HG03025 (cell line): ENCODE measurements around the gene HBE1.

Experiments
- ATAC-seq: cut with Tn5 transposase; IDR thresholded peaks from one replicate; pipeline ENCODE4 v1.9.1; 2021; ENCODE audit warnings: mild to moderate bottlenecking, moderate library complexity; ENCODE audit not compliant: unreplicated experiment, low FRiP score

Gene HBE1

DNA sequence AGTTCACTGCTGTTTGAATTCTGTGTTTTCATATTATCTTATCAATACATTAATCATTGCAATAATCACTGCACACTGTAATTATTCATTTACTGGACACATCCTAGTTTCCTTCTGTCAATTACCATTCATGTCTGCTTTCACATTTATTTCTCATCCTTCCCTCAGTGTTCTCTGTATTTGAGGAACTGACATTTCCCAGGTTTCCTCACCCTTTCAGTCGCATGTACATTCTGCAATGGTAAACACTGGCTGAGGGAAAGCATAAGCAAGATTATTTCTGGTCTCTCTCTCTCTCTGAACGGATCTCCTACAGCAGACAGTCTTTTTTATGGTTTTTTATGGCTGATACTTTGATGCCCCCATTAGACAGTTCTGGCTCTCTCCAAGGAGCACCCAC lies 31.3 kb downstream of the HBE1 start:
- no peak for ATAC-seq

DNA sequence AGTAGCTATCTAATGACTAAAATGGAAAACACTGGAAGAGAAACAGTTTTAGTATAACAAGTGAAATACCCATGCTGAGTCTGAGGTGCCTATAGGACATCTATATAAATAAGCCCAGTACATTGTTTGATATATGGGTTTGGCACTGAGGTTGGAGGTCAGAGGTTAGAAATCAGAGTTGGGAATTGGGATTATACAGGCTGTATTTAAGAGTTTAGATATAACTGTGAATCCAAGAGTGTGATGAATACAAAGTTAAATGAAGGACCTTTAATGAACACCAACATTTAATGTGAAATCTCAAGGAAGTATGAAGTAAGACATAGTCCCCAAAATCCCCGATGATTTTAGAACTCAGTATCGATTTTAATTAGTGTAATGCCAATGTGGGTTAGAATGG lies 32.3 kb downstream of the HBE1 start:
- no peak for ATAC-seq

DNA sequence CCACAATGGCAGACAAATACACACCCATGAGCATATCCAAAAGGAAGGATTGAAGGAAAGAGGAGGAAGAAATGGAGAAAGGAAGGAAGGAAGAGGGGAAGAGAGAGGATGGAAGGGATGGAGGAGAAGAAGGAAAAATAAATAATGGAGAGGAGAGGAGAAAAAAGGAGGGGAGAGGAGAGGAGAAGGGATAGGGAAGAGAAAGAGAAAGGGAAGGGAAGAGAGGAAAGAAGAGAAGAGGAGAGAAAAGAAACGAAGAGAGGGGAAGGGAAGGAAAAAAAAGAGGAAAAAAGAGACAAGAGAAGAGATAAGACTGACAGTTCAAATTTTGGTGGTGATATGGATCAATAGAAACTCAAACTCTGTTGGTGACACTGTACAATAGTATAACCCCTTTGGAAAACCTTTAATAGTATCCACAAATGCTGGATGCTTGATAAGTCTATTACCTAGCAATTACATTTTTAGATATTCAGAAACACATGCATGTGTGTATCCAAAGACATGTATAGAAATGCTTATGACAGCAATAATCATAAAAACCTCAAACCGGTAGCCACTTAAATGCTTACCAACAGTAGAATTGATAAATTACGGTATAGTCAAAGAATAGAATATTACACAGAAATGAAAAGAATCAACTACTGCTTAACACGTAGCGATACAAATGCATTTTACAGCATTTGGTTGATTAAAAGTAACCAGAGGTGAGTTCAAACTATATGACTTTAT lies 34.2 kb downstream of the HBE1 start:
- ATAC-seq = no peak

DNA sequence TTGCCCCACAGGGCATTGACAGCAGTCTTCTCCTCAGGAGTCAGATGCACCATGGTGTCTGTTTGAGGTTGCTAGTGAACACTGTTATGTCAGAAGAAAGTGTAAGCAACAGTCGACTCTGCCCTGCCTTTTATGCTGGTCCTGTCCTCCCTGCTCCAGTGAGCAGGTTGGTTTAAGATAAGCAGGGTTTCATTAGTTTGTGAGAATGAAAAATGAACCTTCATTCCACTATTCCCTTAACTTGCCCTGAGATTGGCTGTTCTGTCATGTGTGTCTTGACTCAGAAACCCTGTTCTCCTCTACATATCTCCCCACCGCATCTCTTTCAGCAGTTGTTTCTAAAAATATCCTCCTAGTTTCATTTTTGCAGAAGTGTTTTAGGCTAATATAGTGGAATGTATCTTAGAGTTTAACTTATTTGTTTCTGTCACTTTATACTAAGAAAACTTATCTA lies 35.3 kb downstream of the HBE1 start, which contains the start of gene HBD:
HBD (minus strand) TSS at position 103 of the 454 bp plus-strand sequence; CDS start at position 53, 50 bp downstream.
- peak; percentile 66 for ATAC-seq

DNA sequence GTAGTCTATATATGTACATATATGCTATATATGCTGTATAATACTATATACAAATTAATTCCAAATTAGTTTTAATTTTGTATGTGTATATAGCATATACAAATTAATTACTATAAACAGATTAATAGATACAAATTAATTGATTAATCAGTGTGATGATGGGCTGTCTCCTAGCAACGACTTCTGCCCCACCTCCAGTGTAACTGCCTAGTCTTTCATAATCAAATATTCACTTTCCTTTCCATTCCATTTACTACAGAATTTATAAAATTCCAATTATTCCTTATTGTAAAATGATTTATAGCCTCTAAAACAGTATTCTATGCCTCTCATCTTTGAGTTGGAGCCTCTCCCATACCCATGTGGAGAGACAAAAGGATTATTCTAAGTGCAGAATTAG lies 36.4 kb downstream of the HBE1 start:
- ATAC-seq = no peak

- ATAC-seq = no peak
Observed at GRCh38 chr11:5232821-5233220, 36.9 kb downstream of the HBE1 start.

DNA sequence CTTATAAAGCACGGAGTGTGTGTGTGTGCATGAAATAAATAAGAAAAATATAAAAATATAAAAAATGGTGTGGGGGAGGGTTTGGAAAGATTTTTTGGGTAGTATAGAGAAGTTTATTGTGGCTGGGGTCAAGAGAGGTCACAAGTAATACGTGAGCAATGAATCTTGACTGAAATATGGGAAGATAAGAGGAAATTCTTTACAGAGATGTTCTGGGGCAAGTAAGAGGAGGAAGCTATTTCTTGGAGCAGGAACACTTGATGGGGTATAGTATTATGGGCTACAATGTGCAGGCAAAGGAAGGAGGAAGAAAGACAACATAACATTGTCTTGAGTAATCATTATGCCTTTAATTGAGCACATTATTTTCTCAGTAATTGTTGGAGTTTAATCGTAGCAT lies 37.6 kb downstream of the HBE1 start:
- no peak for ATAC-seq

DNA sequence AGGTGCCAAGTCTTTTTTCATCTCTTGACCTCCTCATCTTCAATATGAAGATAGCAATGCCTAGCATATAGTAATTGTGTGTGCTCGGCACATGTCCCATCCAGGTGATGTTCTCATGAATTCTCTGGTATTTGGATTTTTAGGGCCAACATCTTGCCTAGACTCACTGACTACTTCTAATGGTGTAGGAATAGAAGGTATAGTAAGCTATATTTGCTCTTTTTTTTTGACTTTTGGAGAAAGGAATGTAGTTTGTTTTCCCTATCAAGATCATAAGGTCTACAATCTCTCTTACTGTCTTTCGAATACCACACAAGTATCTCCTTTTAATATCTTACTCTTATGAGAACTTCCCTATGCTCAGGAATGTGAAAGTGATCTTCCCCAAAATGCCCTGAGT lies 38.6 kb downstream of the HBE1 start:
- no peak for ATAC-seq

DNA sequence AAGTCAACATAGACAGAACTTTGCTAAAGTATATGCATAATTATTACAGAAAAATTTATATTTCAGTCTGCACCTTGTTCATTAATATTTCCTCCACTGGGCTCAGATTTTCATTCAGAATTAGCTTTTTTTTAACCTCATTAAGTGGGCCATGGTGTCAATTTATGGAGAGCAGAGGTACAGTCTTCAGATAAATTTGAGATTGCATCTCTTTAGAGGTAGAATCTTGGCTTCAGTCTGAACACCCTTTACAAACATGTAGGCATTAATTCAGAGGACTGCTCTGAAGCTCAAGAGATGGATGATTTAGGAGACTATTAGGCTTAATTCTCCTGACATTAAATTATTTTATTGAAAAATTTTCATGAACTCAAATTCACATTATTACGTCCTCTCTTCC lies 39.5 kb downstream of the HBE1 start:
- ATAC-seq = no peak

DNA sequence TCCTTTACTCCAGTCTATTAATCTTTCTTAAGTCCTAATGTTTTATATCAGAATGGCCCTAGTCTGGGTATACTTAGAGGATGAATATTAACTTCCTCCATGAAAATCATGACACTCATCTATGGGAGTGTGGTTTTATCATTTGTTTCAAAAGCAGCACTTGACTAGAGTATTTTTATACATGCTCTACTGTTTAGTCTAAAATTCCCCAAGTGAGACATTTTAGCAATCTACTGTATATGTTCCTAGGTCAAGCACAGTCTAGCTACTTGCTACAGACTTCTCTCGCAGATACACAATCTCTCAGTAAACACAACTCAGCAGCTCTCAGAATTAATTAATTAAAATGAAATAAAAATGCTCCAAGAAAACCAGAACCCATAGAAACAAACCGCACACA lies 39.9 kb downstream of the HBE1 start:
- no peak for ATAC-seq

GRCh38 chr11:5229356-5229755 lies 40.4 kb downstream of the HBE1 start:
- ATAC-seq = no peak

DNA sequence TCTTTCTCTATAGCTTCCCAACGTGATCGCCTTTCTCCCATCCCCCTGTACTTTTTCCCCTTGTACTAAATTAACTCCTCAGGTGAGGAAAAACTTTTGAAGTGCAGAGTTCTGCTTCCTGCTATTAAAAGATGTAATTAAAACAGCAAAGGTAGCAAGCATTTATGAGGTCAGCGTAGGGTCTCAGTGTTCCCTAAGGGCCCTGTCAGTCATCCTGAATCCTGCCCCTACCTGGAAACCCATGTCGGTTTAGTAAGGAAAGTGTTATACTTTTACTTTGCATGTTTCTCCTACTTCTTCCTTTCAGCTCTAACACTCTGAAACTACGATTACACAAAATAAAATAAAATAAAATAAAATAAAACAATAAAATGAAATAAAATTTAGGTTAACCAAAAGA lies 41.6 kb downstream of the HBE1 start:
- ATAC-seq = no peak

- no peak for ATAC-seq
Observed at GRCh38 chr11:5227681-5228080, 42.1 kb downstream of the HBE1 start.

- no peak for ATAC-seq
Observed at GRCh38 chr11:5226732-5227310, 42.9 kb downstream of the HBE1 start, which contains the start of gene HBB. TSS of gene HBB (minus strand) at chr11:5227071. CDS start at chr11:5227021, 50 bp downstream.

DNA sequence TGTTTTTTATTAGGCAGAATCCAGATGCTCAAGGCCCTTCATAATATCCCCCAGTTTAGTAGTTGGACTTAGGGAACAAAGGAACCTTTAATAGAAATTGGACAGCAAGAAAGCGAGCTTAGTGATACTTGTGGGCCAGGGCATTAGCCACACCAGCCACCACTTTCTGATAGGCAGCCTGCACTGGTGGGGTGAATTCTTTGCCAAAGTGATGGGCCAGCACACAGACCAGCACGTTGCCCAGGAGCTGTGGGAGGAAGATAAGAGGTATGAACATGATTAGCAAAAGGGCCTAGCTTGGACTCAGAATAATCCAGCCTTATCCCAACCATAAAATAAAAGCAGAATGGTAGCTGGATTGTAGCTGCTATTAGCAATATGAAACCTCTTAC lies 44.3 kb downstream of the HBE1 start:
- ATAC-seq = no peak

- no peak for ATAC-seq
Observed at GRCh38 chr11:5224538-5225479, 44.9 kb downstream of the HBE1 start.

DNA sequence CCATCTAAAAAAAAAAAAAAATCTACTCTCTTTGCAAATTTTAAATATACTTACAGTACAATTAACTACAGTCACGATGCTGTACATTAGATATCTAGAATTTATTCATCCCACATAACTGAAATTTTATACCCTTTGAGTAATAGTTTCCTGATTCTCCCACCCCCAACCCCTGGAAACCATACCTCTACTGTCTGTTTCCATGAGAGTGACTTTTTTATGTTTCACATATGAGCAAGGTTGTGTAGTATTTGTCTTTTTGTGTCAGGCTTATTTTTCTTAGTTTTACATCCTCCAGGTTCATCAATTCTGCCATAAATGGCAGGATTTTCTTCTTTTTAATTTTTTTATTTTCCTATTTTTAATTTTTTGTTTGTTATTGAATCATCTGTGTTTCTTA lies 46.1 kb downstream of the HBE1 start:
- ATAC-seq = no peak

DNA sequence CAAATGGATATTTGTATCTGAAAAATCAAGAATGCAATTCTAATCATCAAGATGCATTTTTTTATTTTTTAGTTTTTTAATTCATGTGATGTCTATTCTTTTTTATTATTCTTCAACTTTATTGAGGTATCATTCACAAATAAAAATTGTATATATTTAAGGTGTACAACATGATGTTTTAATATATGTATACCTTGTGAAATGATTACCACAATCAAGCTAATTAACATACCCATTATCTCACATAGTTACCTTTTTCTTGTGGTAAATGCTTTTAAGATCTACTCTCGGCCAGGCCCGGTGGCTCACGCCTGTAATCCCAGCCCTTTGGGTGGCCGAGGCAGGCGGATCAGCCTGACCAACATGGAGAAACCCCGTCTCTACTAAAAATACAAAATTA lies 46.6 kb downstream of the HBE1 start:
- no peak for ATAC-seq
